ENCODE data around the gene ANOS1. TPM values are rescaled to one million over a fixed set of nuclear protein-coding genes. Genes with fewer than 3 reads are reported as not detected.
A peak's percentile ranks its signal among the peaks of the same experiment; 100 is the strongest.

The ANOS1 gene
- total and polyA plus RNA-seq, 2 donors (not counting 1 experiment from before 2014, with no cell fraction given) = under 0.01 to 0.07 TPM

GRCh38 chrX:8632924-8633323 lies 99.0 kb downstream of the ANOS1 start:
- no peak overlapping the region for H3K4me3 ChIP-seq (replicated peaks in 1 of 4; ENCODE audit: control extremely low read depth in 1 of 4, insufficient read depth in 1 of 4, low read depth in 3 of 4, low read length in 4 of 4)

GRCh38 chrX:8629871-8630270 lies 102.1 kb downstream of the ANOS1 start:
- DNase-seq (ENCODE audit: low read depth in 2 of 2) = peak in 1 of 2 donors; percentile 82

More at GRCh38 chrX:8632924-8633323, 99.0 kb downstream of the ANOS1 start:
- Histone ChIP-seq H3K9me3 (ENCODE audit: control insufficient read depth, insufficient read depth, low read depth, low read length) (no peaks in the 10 kb centered on the region), H3K79me2 (ENCODE audit: control insufficient read depth, insufficient read depth, low read length) (no peaks in the 10 kb centered on the region), H3K9ac (ENCODE audit: insufficient read depth, low read length) (no peak overlapping the region), H3K27me3 (ENCODE audit: control insufficient read depth, insufficient read depth, low read length) (no peaks in the 10 kb centered on the region), H3K36me3 (ENCODE audit: control insufficient read depth, insufficient read depth, low read length) (no peaks in the 10 kb centered on the region), H4K20me1 (ENCODE audit: control insufficient read depth, extremely low read depth, insufficient read depth, low read length) (no peaks in the 10 kb centered on the region), H3K4me2 (ENCODE audit: extremely low read depth, insufficient read depth, low read length) (no peak overlapping the region), H3K4me1 (ENCODE audit: control insufficient read depth, extremely low read depth, insufficient read depth, low read length) (no peaks in the 10 kb centered on the region), H2AFZ (ENCODE audit: low read length) (no peak overlapping the region), H3K27ac (ENCODE audit: insufficient read depth, low read length) (no peak overlapping the region)
- TF ChIP-seq EZH2 (IDR thresholded peaks at IDR 0.05; ENCODE audit: low read length, missing control alignments) (no peak), CTCF (conservative IDR thresholded peaks at IDR 0.05 in 1 of 2, IDR thresholded peaks at IDR 0.05 in 1 of 2; ENCODE audit: low read depth in 1 of 2, low read length in 2 of 2) (no peak)
- DNase-seq (ENCODE audit: low read depth in 2 of 2) = peak in 1 of 2 donors; percentile 36

GRCh38 chrX:8627796-8628195 lies 104.1 kb downstream of the ANOS1 start:
- H3K27me3 ChIP-seq (ENCODE audit: control insufficient read depth, insufficient read depth, low read length) = no peaks in the 10 kb centered on the region
- H3K4me2 ChIP-seq (ENCODE audit: extremely low read depth, insufficient read depth, low read length) = no peak overlapping the region
- no peaks in the 10 kb centered on the region for H3K36me3 ChIP-seq (ENCODE audit: control insufficient read depth, insufficient read depth, low read length)
- no peak overlapping the region for H2AFZ ChIP-seq (ENCODE audit: low read length)
- DNase-seq (ENCODE audit: low read depth in 2 of 2) = peak in 1 of 2 donors; percentile 22
- H3K4me3 ChIP-seq (replicated peaks in 1 of 4; ENCODE audit: control extremely low read depth in 1 of 4, insufficient read depth in 1 of 4, low read depth in 3 of 4, low read length in 4 of 4) = no peak overlapping the region
- H3K4me1 ChIP-seq (ENCODE audit: control insufficient read depth, extremely low read depth, insufficient read depth, low read length) = no peaks in the 10 kb centered on the region
- no peaks in the 10 kb centered on the region for H4K20me1 ChIP-seq (ENCODE audit: control insufficient read depth, extremely low read depth, insufficient read depth, low read length)
- H3K79me2 ChIP-seq (ENCODE audit: control insufficient read depth, insufficient read depth, low read length) = no peaks in the 10 kb centered on the region
- no peak overlapping the region for H3K9ac ChIP-seq (ENCODE audit: insufficient read depth, low read length)
- H3K9me3 ChIP-seq (ENCODE audit: control insufficient read depth, insufficient read depth, low read depth, low read length) = no peaks in the 10 kb centered on the region
- no peak overlapping the region for H3K27ac ChIP-seq (ENCODE audit: insufficient read depth, low read length)
- TF ChIP-seq CTCF (conservative IDR thresholded peaks at IDR 0.05 in 1 of 2, IDR thresholded peaks at IDR 0.05 in 1 of 2; ENCODE audit: low read depth in 1 of 2, low read length in 2 of 2) (no peak), EZH2 (IDR thresholded peaks at IDR 0.05; ENCODE audit: low read length, missing control alignments) (no peak)

More at GRCh38 chrX:8629871-8630270, 102.1 kb downstream of the ANOS1 start:
- H3K36me3 ChIP-seq (ENCODE audit: control insufficient read depth, insufficient read depth, low read length) = no peaks in the 10 kb centered on the region
- no peaks in the 10 kb centered on the region for H3K9me3 ChIP-seq (ENCODE audit: control insufficient read depth, insufficient read depth, low read depth, low read length)
- H3K4me2 ChIP-seq (ENCODE audit: extremely low read depth, insufficient read depth, low read length) = no peak overlapping the region
- H3K27ac ChIP-seq (ENCODE audit: insufficient read depth, low read length) = no peak overlapping the region
- TF ChIP-seq CTCF (conservative IDR thresholded peaks at IDR 0.05 in 1 of 2, IDR thresholded peaks at IDR 0.05 in 1 of 2; ENCODE audit: low read depth in 1 of 2, low read length in 2 of 2) (no peak), EZH2 (IDR thresholded peaks at IDR 0.05; ENCODE audit: low read length, missing control alignments) (no peak)
- no peak overlapping the region for H2AFZ ChIP-seq (ENCODE audit: low read length)
- H4K20me1 ChIP-seq (ENCODE audit: control insufficient read depth, extremely low read depth, insufficient read depth, low read length) = no peaks in the 10 kb centered on the region
- H3K4me3 ChIP-seq (replicated peaks in 1 of 4; ENCODE audit: control extremely low read depth in 1 of 4, insufficient read depth in 1 of 4, low read depth in 3 of 4, low read length in 4 of 4) = no peak overlapping the region
- H3K9ac ChIP-seq (ENCODE audit: insufficient read depth, low read length) = no peak overlapping the region
- no peaks in the 10 kb centered on the region for H3K27me3 ChIP-seq (ENCODE audit: control insufficient read depth, insufficient read depth, low read length)
- H3K79me2 ChIP-seq (ENCODE audit: control insufficient read depth, insufficient read depth, low read length) = no peaks in the 10 kb centered on the region
- no peaks in the 10 kb centered on the region for H3K4me1 ChIP-seq (ENCODE audit: control insufficient read depth, extremely low read depth, insufficient read depth, low read length)

Measured in fibroblast of lung (primary cell).